SK-N-SH (cell line): ENCODE measurements around the gene RPP21. TPM values are rescaled to one million over a fixed set of nuclear protein-coding genes. Genes with fewer than 3 reads are reported as not detected.

Source experiments
- CTCF ChIA-PET: fragments of 300-600, 350-600 bp; formaldehyde crosslinking; extraction: SDS; loops from one replicate; lab custom pipeline; 2021; lab: Yijun Ruan, JAX
- POLR2A ChIA-PET: fragments of 350-600 bp; sonication (Branson Sonifier 250); formaldehyde crosslinking; extraction: SDS; loops from one replicate; lab custom pipeline; 2020; ENCODE audit warnings: antibody characterized with exemption, inconsistent platforms; lab: Yijun Ruan, JAX
- DNase-seq: peaks from one replicate; pipeline ENCODE4 v3.0.0; 2012
- H2AFZ ChIP-seq: fragments of 200-600 bp; sonication (generic); 2 replicates; pipeline ENCODE4 v1.8.1; 2016; ENCODE audit warnings: antibody characterized with exemption, mild to moderate bottlenecking, low read depth
- H3F3A ChIP-seq: fragments of 200-600 bp; sonication (generic); replicated peaks from 2 replicates; pipeline ENCODE3; 2016; ENCODE audit warnings: antibody characterized with exemption, mild to moderate bottlenecking; ENCODE audit not compliant: insufficient read depth
- H3K27ac ChIP-seq, 2 experiments: fragments of 200-500 bp in 1 of 2; fragments of 200-600 bp in 1 of 2; sonication (Bioruptor generic) in 1 of 2; sonication (generic), shearing (Covaris generic) in 1 of 2; 2 replicates each; pipeline versions ENCODE4 v1.5.1 to v1.6.1; 2014 to 2016; ENCODE audit warnings: low read depth in 2 of 2, inconsistent platforms in 1 of 2, low read length in 1 of 2, mild to moderate bottlenecking in 1 of 2, mixed read lengths in 1 of 2
- H3K27me3 ChIP-seq: fragments of 200-600 bp; sonication (generic), shearing (Covaris generic); 2 replicates; pipeline ENCODE4 v1.6.1; 2016; ENCODE audit warnings: mixed run types; ENCODE audit not compliant: insufficient read depth
- H3K36me3 ChIP-seq, 2 experiments: fragments of 200-500 bp in 1 of 2; fragments of 200-600 bp in 1 of 2; sonication (Bioruptor generic) in 1 of 2; sonication (generic) in 1 of 2; replicated peaks in 1 of 2; 2 replicates each; pipeline versions ENCODE3 to v1.5.1; 2014 to 2016; ENCODE audit warnings: low read length in 1 of 2, mild to moderate bottlenecking in 1 of 2; ENCODE audit not compliant: insufficient read depth in 2 of 2, control insufficient read depth in 1 of 2
- H3K4me1 ChIP-seq, 2 experiments: fragments of 200-500 bp in 1 of 2; fragments of 200-600 bp in 1 of 2; sonication (Bioruptor generic) in 1 of 2; sonication (generic), shearing (Covaris generic) in 1 of 2; 2 replicates each; pipeline versions ENCODE4 v1.5.1 to v1.6.1; 2014 to 2016; ENCODE audit warnings: low read depth in 1 of 2, low read length in 1 of 2, mixed run types in 1 of 2; ENCODE audit not compliant: insufficient read depth in 2 of 2, control insufficient read depth in 1 of 2
- H3K4me2 ChIP-seq: fragments of 200-600 bp; sonication (generic), shearing (Covaris generic); 2 replicates; pipeline ENCODE4 v1.6.1; 2017; ENCODE audit warnings: mixed run types
- H3K4me3 ChIP-seq, 2 experiments: fragments of 200-500 bp in 1 of 2; fragments of 200-600 bp in 1 of 2; sonication (Bioruptor generic) in 1 of 2; sonication (generic), shearing (Covaris generic) in 1 of 2; 2 replicates each; pipeline versions ENCODE4 v1.5.1 to v1.8.1; 2014 to 2016; ENCODE audit warnings: low read depth in 2 of 2, inconsistent platforms in 1 of 2, low read length in 1 of 2, mild to moderate bottlenecking in 1 of 2, mixed read lengths in 1 of 2, moderate library complexity in 1 of 2
- H3K79me2 ChIP-seq: fragments of 200-600 bp; sonication (generic); 2 replicates; pipeline ENCODE4 v1.8.1; 2017; ENCODE audit warnings: mild to moderate bottlenecking; ENCODE audit not compliant: insufficient read depth
- H3K9ac ChIP-seq: fragments of 200-600 bp; sonication (generic); 2 replicates; pipeline ENCODE4 v1.6.1; 2017; ENCODE audit warnings: mixed run types
- H3K9me2 ChIP-seq: fragments of 200-600 bp; sonication (generic); 2 replicates; pipeline ENCODE4 v1.6.1; 2017; ENCODE audit warnings: mixed run types
- H3K9me3 ChIP-seq: fragments of 200-600 bp; sonication (generic); 2 replicates; pipeline ENCODE4 v1.6.1; 2017; ENCODE audit warnings: mixed run types, mild to moderate bottlenecking, moderate library complexity
- H4K20me1 ChIP-seq: fragments of 200-600 bp; sonication (generic); 2 replicates; pipeline ENCODE4 v1.6.1; 2017; ENCODE audit warnings: mild to moderate bottlenecking, mixed run types; ENCODE audit not compliant: insufficient read depth
- ELF1 ChIP-seq: IDR thresholded peaks from 2 replicates; pipeline ENCODE4 v1.4.0; 2012
- EP300 ChIP-seq, 2 experiments: IDR thresholded peaks; 2 replicates each; pipeline versions ENCODE4 v1.4.0 to v1.6.1; 2012; ENCODE audit warnings: borderline replicate concordance in 1 of 2, low read depth in 1 of 2, low read length in 1 of 2
- FOXJ3 ChIP-seq: sonication (generic); formaldehyde crosslinking; IDR thresholded peaks from 2 replicates; pipeline ENCODE4 v1.5.1; 2020; ENCODE audit warnings: mild to moderate bottlenecking, missing genetic modification reagents
- FOXM1 ChIP-seq: IDR thresholded peaks from 2 replicates; pipeline ENCODE4 v1.4.0; 2012; ENCODE audit warnings: low read depth, mild to moderate bottlenecking
- JUND ChIP-seq: IDR thresholded peaks from 2 replicates; pipeline ENCODE4 v1.4.0; 2012
- MEF2A ChIP-seq: IDR thresholded peaks from 2 replicates; pipeline ENCODE4 v1.4.0; 2012; ENCODE audit warnings: low read depth, borderline replicate concordance
- NFIC ChIP-seq: IDR thresholded peaks from 2 replicates; pipeline ENCODE4 v1.4.0; 2012; ENCODE audit warnings: borderline replicate concordance
- POLR2AphosphoS5 ChIP-seq: IDR thresholded peaks from 2 replicates; pipeline ENCODE4 v1.6.1; 2012; ENCODE audit warnings: low read depth, low read length
- RAD21 ChIP-seq: IDR thresholded peaks from 2 replicates; pipeline ENCODE4 v1.6.1; 2012; ENCODE audit warnings: mild to moderate bottlenecking, low read length
- RCOR1 ChIP-seq: fragments of 150-350 bp; IDR thresholded peaks from 2 replicates; pipeline ENCODE4 v1.6.1; 2017; ENCODE audit warnings: antibody characterized with exemption, low read length
- RXRA ChIP-seq: IDR thresholded peaks from 2 replicates; pipeline ENCODE4 v1.4.0; 2012; ENCODE audit warnings: low read depth, mild to moderate bottlenecking, borderline replicate concordance
- TCF12 ChIP-seq: IDR thresholded peaks from 2 replicates; pipeline ENCODE4 v1.4.0; 2012
- TEAD4 ChIP-seq: IDR thresholded peaks from 2 replicates; pipeline ENCODE4 v1.4.0; 2012; ENCODE audit warnings: mild to moderate bottlenecking, borderline replicate concordance; ENCODE audit not compliant: insufficient read depth
- WGBS: methylation state at CpG from one replicate; pipeline ENCODE4 v1.1.6; 2017; ENCODE audit warnings: low lambda C conversion rate; 5-methylcytosine and 5-hydroxymethylcytosine counted together
- polyA plus RNA-seq, 3 experiments: library from polyadenylated mRNA; depleted of rRNA; stranded (reverse); fragments of >200 nt; gene quantifications; 2 replicates each; pipeline ENCODE4 v1.2.3, GENCODE V29; 2012
- TF ChIP-seq, protein P1 (sequence below): fragments of 200-600 bp; sonication (generic); IDR thresholded peaks from 2 replicates; pipeline ENCODE4 v1.6.1; 2017; ENCODE audit warnings: antibody characterized with exemption, mild to moderate bottlenecking, moderate library complexity
- TF ChIP-seq, protein P2 (sequence below): IDR thresholded peaks from 2 replicates; pipeline ENCODE4 v1.4.0; 2012; ENCODE audit warnings: low read depth
- TF ChIP-seq, protein P3 (sequence below): fragments of 150-350 bp; IDR thresholded peaks from 2 replicates; pipeline ENCODE4 v1.6.1; 2016; ENCODE audit warnings: mild to moderate bottlenecking, low read depth, low read length
- TF ChIP-seq, protein P4 (sequence below): IDR thresholded peaks from 2 replicates; pipeline ENCODE4; 2012
- TF ChIP-seq, protein P5 (sequence below): fragments of 150-350 bp; IDR thresholded peaks from 2 replicates; pipeline ENCODE4 v1.6.1; 2017; ENCODE audit warnings: antibody characterized with exemption, low read length, low read depth, borderline replicate concordance
- TF ChIP-seq, protein P6 (sequence below): IDR thresholded peaks from 2 replicates; pipeline ENCODE4 v1.6.1; 2012; ENCODE audit warnings: mild to moderate bottlenecking, low read depth, low read length, moderate library complexity
- TF ChIP-seq, protein P7 (sequence below): IDR thresholded peaks from 2 replicates; pipeline ENCODE4 v1.4.0; 2012; ENCODE audit warnings: low read depth, borderline replicate concordance

Gene RPP21
- polyA plus RNA-seq, 1 of the 3 experiments (the other 2 are of a cell fraction): 108 TPM

DNA sequence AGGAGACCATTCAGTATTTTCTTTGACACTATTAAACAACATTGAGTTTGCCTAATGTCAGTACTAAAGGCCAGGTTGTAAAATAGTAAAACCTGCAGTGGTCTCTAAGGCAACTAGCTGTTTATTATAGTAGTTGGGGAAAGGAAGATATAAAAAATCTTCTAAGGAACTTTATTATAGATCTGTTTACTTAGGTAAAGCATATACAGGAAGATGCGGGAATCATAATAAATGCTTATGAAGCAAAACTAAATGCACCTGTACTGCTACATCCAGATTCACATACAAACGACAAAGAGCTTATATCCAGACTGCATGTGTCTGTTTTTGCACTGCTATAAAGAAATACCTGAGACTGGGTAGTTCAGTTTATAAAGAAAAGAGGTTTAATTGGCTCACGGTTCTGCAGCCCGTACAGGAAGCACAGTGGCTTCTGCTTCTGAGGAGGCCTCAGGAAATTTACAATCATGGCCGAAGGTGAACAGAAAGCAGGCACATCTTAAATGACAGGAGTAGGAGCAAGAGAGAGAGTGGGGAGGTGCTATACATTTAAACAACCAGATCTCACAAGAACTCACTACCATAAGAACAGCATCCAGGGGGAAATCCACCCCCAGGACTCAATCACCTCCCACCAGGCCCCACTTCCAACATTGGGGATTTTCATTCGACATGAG, 26.9 kb upstream of the RPP21 start:
- peaks cover 89% of the 10 kb centered on the region for H4K20me1 ChIP-seq
- no peak overlapping the region for H3K4me3 ChIP-seq
- H3K27me3 ChIP-seq: no peaks in the 10 kb centered on the region
- H3K27ac ChIP-seq: no peak overlapping the region
- CTCF ChIA-PET: interaction anchor here (1.0 to 1.8 kb wide), 3 partner anchors 28 to 215 kb away, joined by 3 to 4 read pairs (median 4); no protein-coding TSS in a partner anchor
- POLR2A ChIA-PET: interaction anchor here (0.6 kb wide), 1 partner anchor 20 kb away, joined by 3 read pairs; no protein-coding TSS in a partner anchor
- H3K79me2 ChIP-seq: peaks cover 99% of the 10 kb centered on the region
- WGBS: 90% methylated on average over 6 of the region's 6 CpGs
- H3K36me3 ChIP-seq: peaks cover 30 to 47% of the 10 kb centered on the region in 2 experiments
- no peaks in the 10 kb centered on the region for H3K9me2 ChIP-seq
- H2AFZ ChIP-seq: no peak overlapping the region
- H3K4me2 ChIP-seq: no peak overlapping the region
- no peaks in the 10 kb centered on the region for H3K9me3 ChIP-seq
- TF ChIP-seq, protein P1, sequence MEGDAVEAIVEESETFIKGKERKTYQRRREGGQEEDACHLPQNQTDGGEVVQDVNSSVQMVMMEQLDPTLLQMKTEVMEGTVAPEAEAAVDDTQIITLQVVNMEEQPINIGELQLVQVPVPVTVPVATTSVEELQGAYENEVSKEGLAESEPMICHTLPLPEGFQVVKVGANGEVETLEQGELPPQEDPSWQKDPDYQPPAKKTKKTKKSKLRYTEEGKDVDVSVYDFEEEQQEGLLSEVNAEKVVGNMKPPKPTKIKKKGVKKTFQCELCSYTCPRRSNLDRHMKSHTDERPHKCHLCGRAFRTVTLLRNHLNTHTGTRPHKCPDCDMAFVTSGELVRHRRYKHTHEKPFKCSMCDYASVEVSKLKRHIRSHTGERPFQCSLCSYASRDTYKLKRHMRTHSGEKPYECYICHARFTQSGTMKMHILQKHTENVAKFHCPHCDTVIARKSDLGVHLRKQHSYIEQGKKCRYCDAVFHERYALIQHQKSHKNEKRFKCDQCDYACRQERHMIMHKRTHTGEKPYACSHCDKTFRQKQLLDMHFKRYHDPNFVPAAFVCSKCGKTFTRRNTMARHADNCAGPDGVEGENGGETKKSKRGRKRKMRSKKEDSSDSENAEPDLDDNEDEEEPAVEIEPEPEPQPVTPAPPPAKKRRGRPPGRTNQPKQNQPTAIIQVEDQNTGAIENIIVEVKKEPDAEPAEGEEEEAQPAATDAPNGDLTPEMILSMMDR: no peak
- TF ChIP-seq, protein P2, sequence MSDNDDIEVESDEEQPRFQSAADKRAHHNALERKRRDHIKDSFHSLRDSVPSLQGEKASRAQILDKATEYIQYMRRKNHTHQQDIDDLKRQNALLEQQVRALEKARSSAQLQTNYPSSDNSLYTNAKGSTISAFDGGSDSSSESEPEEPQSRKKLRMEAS: no peak
- TF ChIP-seq ELF1 (no peak), RXRA (no peak), FOXJ3 (CRISPR knock-in tag) (no peak), RCOR1 (no peak), TCF12 (no peak), MEF2A (no peak), FOXM1 (no peak), JUND (no peak), EP300 (IDR thresholded peaks at IDR 0.05; ENCODE audit: borderline replicate concordance in 1 of 2, low read depth in 1 of 2, low read length in 1 of 2) (no peak), TEAD4 (no peak), NFIC (no peak), RAD21 (no peak), POLR2AphosphoS5 (no peak)
- TF ChIP-seq, protein P3, sequence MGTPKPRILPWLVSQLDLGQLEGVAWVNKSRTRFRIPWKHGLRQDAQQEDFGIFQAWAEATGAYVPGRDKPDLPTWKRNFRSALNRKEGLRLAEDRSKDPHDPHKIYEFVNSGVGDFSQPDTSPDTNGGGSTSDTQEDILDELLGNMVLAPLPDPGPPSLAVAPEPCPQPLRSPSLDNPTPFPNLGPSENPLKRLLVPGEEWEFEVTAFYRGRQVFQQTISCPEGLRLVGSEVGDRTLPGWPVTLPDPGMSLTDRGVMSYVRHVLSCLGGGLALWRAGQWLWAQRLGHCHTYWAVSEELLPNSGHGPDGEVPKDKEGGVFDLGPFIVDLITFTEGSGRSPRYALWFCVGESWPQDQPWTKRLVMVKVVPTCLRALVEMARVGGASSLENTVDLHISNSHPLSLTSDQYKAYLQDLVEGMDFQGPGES: no peak
- TF ChIP-seq, protein P4, sequence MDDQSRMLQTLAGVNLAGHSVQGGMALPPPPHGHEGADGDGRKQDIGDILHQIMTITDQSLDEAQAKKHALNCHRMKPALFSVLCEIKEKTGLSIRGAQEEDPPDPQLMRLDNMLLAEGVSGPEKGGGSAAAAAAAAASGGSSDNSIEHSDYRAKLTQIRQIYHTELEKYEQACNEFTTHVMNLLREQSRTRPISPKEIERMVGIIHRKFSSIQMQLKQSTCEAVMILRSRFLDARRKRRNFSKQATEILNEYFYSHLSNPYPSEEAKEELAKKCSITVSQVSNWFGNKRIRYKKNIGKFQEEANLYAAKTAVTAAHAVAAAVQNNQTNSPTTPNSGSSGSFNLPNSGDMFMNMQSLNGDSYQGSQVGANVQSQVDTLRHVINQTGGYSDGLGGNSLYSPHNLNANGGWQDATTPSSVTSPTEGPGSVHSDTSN: no peak
- TF ChIP-seq, protein P5, sequence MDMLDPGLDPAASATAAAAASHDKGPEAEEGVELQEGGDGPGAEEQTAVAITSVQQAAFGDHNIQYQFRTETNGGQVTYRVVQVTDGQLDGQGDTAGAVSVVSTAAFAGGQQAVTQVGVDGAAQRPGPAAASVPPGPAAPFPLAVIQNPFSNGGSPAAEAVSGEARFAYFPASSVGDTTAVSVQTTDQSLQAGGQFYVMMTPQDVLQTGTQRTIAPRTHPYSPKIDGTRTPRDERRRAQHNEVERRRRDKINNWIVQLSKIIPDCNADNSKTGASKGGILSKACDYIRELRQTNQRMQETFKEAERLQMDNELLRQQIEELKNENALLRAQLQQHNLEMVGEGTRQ: no peak
- TF ChIP-seq, protein P6, sequence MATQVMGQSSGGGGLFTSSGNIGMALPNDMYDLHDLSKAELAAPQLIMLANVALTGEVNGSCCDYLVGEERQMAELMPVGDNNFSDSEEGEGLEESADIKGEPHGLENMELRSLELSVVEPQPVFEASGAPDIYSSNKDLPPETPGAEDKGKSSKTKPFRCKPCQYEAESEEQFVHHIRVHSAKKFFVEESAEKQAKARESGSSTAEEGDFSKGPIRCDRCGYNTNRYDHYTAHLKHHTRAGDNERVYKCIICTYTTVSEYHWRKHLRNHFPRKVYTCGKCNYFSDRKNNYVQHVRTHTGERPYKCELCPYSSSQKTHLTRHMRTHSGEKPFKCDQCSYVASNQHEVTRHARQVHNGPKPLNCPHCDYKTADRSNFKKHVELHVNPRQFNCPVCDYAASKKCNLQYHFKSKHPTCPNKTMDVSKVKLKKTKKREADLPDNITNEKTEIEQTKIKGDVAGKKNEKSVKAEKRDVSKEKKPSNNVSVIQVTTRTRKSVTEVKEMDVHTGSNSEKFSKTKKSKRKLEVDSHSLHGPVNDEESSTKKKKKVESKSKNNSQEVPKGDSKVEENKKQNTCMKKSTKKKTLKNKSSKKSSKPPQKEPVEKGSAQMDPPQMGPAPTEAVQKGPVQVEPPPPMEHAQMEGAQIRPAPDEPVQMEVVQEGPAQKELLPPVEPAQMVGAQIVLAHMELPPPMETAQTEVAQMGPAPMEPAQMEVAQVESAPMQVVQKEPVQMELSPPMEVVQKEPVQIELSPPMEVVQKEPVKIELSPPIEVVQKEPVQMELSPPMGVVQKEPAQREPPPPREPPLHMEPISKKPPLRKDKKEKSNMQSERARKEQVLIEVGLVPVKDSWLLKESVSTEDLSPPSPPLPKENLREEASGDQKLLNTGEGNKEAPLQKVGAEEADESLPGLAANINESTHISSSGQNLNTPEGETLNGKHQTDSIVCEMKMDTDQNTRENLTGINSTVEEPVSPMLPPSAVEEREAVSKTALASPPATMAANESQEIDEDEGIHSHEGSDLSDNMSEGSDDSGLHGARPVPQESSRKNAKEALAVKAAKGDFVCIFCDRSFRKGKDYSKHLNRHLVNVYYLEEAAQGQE: no peak
- TF ChIP-seq, protein P7, sequence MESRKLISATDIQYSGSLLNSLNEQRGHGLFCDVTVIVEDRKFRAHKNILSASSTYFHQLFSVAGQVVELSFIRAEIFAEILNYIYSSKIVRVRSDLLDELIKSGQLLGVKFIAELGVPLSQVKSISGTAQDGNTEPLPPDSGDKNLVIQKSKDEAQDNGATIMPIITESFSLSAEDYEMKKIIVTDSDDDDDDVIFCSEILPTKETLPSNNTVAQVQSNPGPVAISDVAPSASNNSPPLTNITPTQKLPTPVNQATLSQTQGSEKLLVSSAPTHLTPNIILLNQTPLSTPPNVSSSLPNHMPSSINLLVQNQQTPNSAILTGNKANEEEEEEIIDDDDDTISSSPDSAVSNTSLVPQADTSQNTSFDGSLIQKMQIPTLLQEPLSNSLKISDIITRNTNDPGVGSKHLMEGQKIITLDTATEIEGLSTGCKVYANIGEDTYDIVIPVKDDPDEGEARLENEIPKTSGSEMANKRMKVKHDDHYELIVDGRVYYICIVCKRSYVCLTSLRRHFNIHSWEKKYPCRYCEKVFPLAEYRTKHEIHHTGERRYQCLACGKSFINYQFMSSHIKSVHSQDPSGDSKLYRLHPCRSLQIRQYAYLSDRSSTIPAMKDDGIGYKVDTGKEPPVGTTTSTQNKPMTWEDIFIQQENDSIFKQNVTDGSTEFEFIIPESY: no peak
- no peaks in the 10 kb centered on the region for H3F3A ChIP-seq
- H3K4me1 ChIP-seq: peaks cover under 1 to 3% of the 10 kb centered on the region in 2 experiments; a peak in 1 of 4 replicates
- H3K9ac ChIP-seq: no peak overlapping the region
- no peak for DNase-seq
